Uterus (tissue), 4 donors: ENCODE results near the gene FBP2. TPM values are rescaled to one million over a fixed set of nuclear protein-coding genes. Genes with fewer than 3 reads are reported as not detected.
"Not testable (repeated sequence)": the region's sequence is repeated elsewhere in the genome, so short reads cannot be mapped to it uniquely, and the experiment has no call there.

Source experiments
- DNase-seq, 2 donors: peaks; one replicate each; pipeline ENCODE4 v3.0.0-alpha.2; 2019 to 2020
- H3K27ac ChIP-seq, 2 donors: fragments of 200-600 bp; sonication (generic); 1 replicate in 1 of 2; 2 replicates in 1 of 2; pipeline ENCODE4 v1.5.1; 2016 to 2018
- H3K27me3 ChIP-seq, 2 donors: fragments of 200-600 bp; sonication (generic); one replicate each; pipeline ENCODE4 v1.5.1; 2018 to 2019; ENCODE audit warnings: control low read depth in 1 of 2
- H3K36me3 ChIP-seq, 2 donors: fragments of 200-600 bp; sonication (generic); one replicate each; pipeline ENCODE4 v1.5.1; 2019; ENCODE audit warnings: control low read depth in 1 of 2
- H3K4me1 ChIP-seq, 2 donors: fragments of 200-600 bp; sonication (generic); one replicate each; pipeline ENCODE4 v1.5.1; 2018 to 2019; ENCODE audit warnings: control low read depth in 1 of 2
- H3K4me3 ChIP-seq, 2 donors: fragments of 200-600 bp; sonication (generic); 1 replicate in 1 of 2; 2 replicates in 1 of 2; pipeline ENCODE4 v1.5.1; 2018 to 2019; ENCODE audit warnings: mild to moderate bottlenecking in 1 of 2
- H3K9me3 ChIP-seq, 2 donors: fragments of 200-600 bp; sonication (generic); one replicate each; pipeline ENCODE4 v1.5.1; 2019; ENCODE audit warnings: control low read depth in 1 of 2
- CTCF ChIP-seq, 4 experiments: fragments of 200-600 bp in 2 of 4; fragments of 450-650 bp in 2 of 4; sonication (generic) in 2 of 4; IDR thresholded peaks; one replicate each; pipeline ENCODE4 v1.5.1; 2016 to 2019; ENCODE audit warnings: antibody characterized with exemption in 4 of 4, mild to moderate bottlenecking in 2 of 4, moderate library complexity in 1 of 4
- POLR2A ChIP-seq, 2 donors: fragments of 450-650 bp; IDR thresholded peaks; one replicate each; pipeline ENCODE4 v1.6.1; 2016; ENCODE audit warnings: antibody characterized with exemption in 2 of 2, mild to moderate bottlenecking in 1 of 2, moderate library complexity in 1 of 2
- intact Hi-C: fragments of 100-400 bp; cut with DNase I; formaldehyde crosslinking; loops from one replicate; pipeline ENCODE4 v1.15.1; 2023; ENCODE audit warnings: low total_unique reads
- total RNA-seq, 4 donors: library from RNA; depleted of rRNA in 3 of 4; stranded (reverse); fragments of >200 nt in 3 of 4; gene quantifications; one replicate each; pipeline versions ENCODE4 v1.1.0 to v1.2.4, GENCODE V29; 2014 to 2023
- donor health status: DM: yes; HTN: yes; CAD: no.

The FBP2 gene
- total RNA-seq, 4 donors from 2014 or later = not detected

- intact Hi-C loops = no loop called here
- no peak for DNase-seq
- TF ChIP-seq CTCF (IDR thresholded peaks at IDR 0.05) = no peak
- TF ChIP-seq POLR2A (IDR thresholded peaks at IDR 0.05) = no peak
- Histone ChIP-seq H3K36me3 (no peaks in the 10 kb centered on the region), H3K4me3 (no peak overlapping the region), H3K27me3 (no peaks in the 10 kb centered on the region), H3K4me1 (no peaks in the 10 kb centered on the region), H3K27ac (no peak overlapping the region), H3K9me3 (no peaks in the 10 kb centered on the region)
Observed at GRCh38 chr9:94566550-94566949, 27.1 kb downstream of the FBP2 start.

GRCh38 chr9:94564279-94564678 is 29.3 kb downstream of the FBP2 start:
- H3K27me3 ChIP-seq, H3K4me1 ChIP-seq, H3K36me3 ChIP-seq, DNase-seq, intact Hi-C loops, H3K9me3 ChIP-seq, H3K4me3 ChIP-seq, H3K27ac ChIP-seq: not testable (repeated sequence)

GRCh38 chr9:94563548-94563947 is 30.1 kb downstream of the FBP2 start:
- no peak overlapping the region for H3K4me3 ChIP-seq
- intact Hi-C loops = no loop called here
- H3K36me3 ChIP-seq = no peaks in the 10 kb centered on the region
- H3K9me3 ChIP-seq = no peaks in the 10 kb centered on the region
- no peak overlapping the region for H3K27ac ChIP-seq
- no peaks in the 10 kb centered on the region for H3K27me3 ChIP-seq
- no peak for DNase-seq
- H3K4me1 ChIP-seq = no peaks in the 10 kb centered on the region
- TF ChIP-seq POLR2A (IDR thresholded peaks at IDR 0.05) = no peak
- no peak for TF ChIP-seq CTCF (IDR thresholded peaks at IDR 0.05)

GRCh38 chr9:94560237-94560636 is 33.4 kb downstream of the FBP2 start:
- Histone ChIP-seq H3K36me3 (no peaks in the 10 kb centered on the region), H3K4me1 (no peaks in the 10 kb centered on the region), H3K27me3 (no peaks in the 10 kb centered on the region), H3K4me3 (no peak overlapping the region), H3K9me3 (no peaks in the 10 kb centered on the region), H3K27ac (no peak overlapping the region)
- no peak for DNase-seq
- intact Hi-C loops = no loop called here
- no peak for TF ChIP-seq POLR2A (IDR thresholded peaks at IDR 0.05)
- TF ChIP-seq CTCF (IDR thresholded peaks at IDR 0.05) = no peak

- Histone ChIP-seq H3K9me3 (no peaks in the 10 kb centered on the region), H3K4me3 (no peak overlapping the region), H3K27me3 (no peaks in the 10 kb centered on the region), H3K27ac (no peak overlapping the region), H3K36me3 (no peaks in the 10 kb centered on the region), H3K4me1 (no peaks in the 10 kb centered on the region)
- intact Hi-C loops = no loop called here
- TF ChIP-seq CTCF (IDR thresholded peaks at IDR 0.05) (no peak), POLR2A (IDR thresholded peaks at IDR 0.05) (no peak)
- DNase-seq = no peak
Observed at GRCh38 chr9:94557376-94557775, 36.2 kb downstream of the FBP2 start.
